Activated gamma-delta T cell (primary cell): ENCODE measurements around the gene CDK5RAP3.
"Not testable (repeated sequence)": the region's sequence is repeated elsewhere in the genome, so short reads cannot be mapped to it uniquely, and the experiment has no call there.

Experiments
- DNase-seq: peaks from one replicate; lab custom pipeline; 2025; lab: John Stamatoyannopoulos, UW

CDK5RAP3 gene

GRCh38 chr17:47998044-47998443 lies 27.1 kb downstream of the CDK5RAP3 start:
- DNase-seq = no peak

- no peak for DNase-seq
Observed at GRCh38 chr17:47999582-47999981, 28.7 kb downstream of the CDK5RAP3 start.

- no peak for DNase-seq
Observed at GRCh38 chr17:48001197-48001596, 30.3 kb downstream of the CDK5RAP3 start.

- DNase-seq = not testable (repeated sequence)
Observed at GRCh38 chr17:48001657-48002056, 30.7 kb downstream of the CDK5RAP3 start.

- DNase-seq = no peak
Observed at GRCh38 chr17:48002266-48002915, 31.5 kb downstream of the CDK5RAP3 start.

- DNase-seq = no peak
Observed at GRCh38 chr17:48002916-48003416, 32.1 kb downstream of the CDK5RAP3 start.

- DNase-seq = no peak
Observed at GRCh38 chr17:48003417-48004151, 32.7 kb downstream of the CDK5RAP3 start.

GRCh38 chr17:48004983-48005382 lies 34.1 kb downstream of the CDK5RAP3 start:
- no peak for DNase-seq

GRCh38 chr17:48006936-48007709 lies 36.2 kb downstream of the CDK5RAP3 start:
- DNase-seq = no peak

- DNase-seq = no peak
Observed at GRCh38 chr17:48010193-48010592, 39.3 kb downstream of the CDK5RAP3 start.

GRCh38 chr17:48011405-48012150 lies 40.7 kb downstream of the CDK5RAP3 start:
- DNase-seq = no peak

- peak; percentile 46 for DNase-seq
Observed at GRCh38 chr17:48012151-48012520, 41.2 kb downstream of the CDK5RAP3 start.

- DNase-seq = no peak
Observed at GRCh38 chr17:48012654-48013053, 41.7 kb downstream of the CDK5RAP3 start.

GRCh38 chr17:48013876-48014594 lies 43.1 kb downstream of the CDK5RAP3 start:
- no peak for DNase-seq

- no peak for DNase-seq
Observed at GRCh38 chr17:48014595-48015111, 43.7 kb downstream of the CDK5RAP3 start.

- DNase-seq = no peak
Observed at GRCh38 chr17:48016112-48016511, 45.2 kb downstream of the CDK5RAP3 start.

GRCh38 chr17:48017817-48018158 lies 46.9 kb downstream of the CDK5RAP3 start:
- DNase-seq = not testable (repeated sequence)

GRCh38 chr17:48021934-48022333 lies 51.0 kb downstream of the CDK5RAP3 start:
- DNase-seq = no peak

- no peak for DNase-seq
Observed at GRCh38 chr17:48022901-48023300, 52.0 kb downstream of the CDK5RAP3 start.

- peak; percentile 36 for DNase-seq
Observed at GRCh38 chr17:48023400-48024148, 52.7 kb downstream of the CDK5RAP3 start.
